AG04450 (cell line): ENCODE measurements around the gene ZNF785. TPM values are rescaled to one million over a fixed set of nuclear protein-coding genes. Genes with fewer than 3 reads are reported as not detected.
A peak's percentile ranks its signal among the peaks of the same experiment; 100 is the strongest.

Source experiments
- CTCF ChIA-PET: fragments of 300-600, 350-600 bp; formaldehyde crosslinking; extraction: SDS; loops from one replicate; lab custom pipeline; 2022; ENCODE audit warnings: antibody characterized with exemption, inconsistent platforms; lab: Charles Lee
- POLR2A ChIA-PET: fragments of 350-600 bp; formaldehyde crosslinking; extraction: SDS; loops from one replicate; lab custom pipeline; 2021; ENCODE audit warnings: antibody characterized with exemption, inconsistent platforms; lab: Yijun Ruan, JAX
- DNase-seq: peaks from one replicate; pipeline ENCODE4 v3.0.0-alpha.2; 2011; ENCODE audit warnings: low read depth, low spot score
- H3K27ac ChIP-seq: one replicate; pipeline ENCODE4 v1.5.1; 2012; ENCODE audit warnings: low read depth, low read length, control low read depth
- H3K27me3 ChIP-seq: one replicate; pipeline ENCODE4 v1.6.0; 2012; ENCODE audit warnings: low read length; ENCODE audit not compliant: control insufficient read depth, insufficient read depth
- H3K4me3 ChIP-seq: 2 replicates; pipeline ENCODE4 v1.5.1; 2011; ENCODE audit warnings: mild to moderate bottlenecking, low read depth, low read length, control low read depth
- H3K9me3 ChIP-seq: 2 replicates; pipeline ENCODE4 v1.5.1; 2012; ENCODE audit warnings: low read length; ENCODE audit not compliant: control insufficient read depth, insufficient read depth
- polyA plus RNA-seq: library from polyadenylated mRNA; depleted of rRNA; stranded (reverse); fragments of >200 nt; gene quantifications from 2 replicates; pipeline ENCODE4 v1.2.3, GENCODE V29; 2011
- TF ChIP-seq, protein P1 (sequence below): IDR thresholded peaks from 2 replicates; pipeline ENCODE4 v1.5.1; 2011; ENCODE audit warnings: low read depth, low read length, control low read depth, inconsistent platforms

ZNF785 gene
- polyA plus RNA-seq, 1 experiment: 6.6 TPM

DNA sequence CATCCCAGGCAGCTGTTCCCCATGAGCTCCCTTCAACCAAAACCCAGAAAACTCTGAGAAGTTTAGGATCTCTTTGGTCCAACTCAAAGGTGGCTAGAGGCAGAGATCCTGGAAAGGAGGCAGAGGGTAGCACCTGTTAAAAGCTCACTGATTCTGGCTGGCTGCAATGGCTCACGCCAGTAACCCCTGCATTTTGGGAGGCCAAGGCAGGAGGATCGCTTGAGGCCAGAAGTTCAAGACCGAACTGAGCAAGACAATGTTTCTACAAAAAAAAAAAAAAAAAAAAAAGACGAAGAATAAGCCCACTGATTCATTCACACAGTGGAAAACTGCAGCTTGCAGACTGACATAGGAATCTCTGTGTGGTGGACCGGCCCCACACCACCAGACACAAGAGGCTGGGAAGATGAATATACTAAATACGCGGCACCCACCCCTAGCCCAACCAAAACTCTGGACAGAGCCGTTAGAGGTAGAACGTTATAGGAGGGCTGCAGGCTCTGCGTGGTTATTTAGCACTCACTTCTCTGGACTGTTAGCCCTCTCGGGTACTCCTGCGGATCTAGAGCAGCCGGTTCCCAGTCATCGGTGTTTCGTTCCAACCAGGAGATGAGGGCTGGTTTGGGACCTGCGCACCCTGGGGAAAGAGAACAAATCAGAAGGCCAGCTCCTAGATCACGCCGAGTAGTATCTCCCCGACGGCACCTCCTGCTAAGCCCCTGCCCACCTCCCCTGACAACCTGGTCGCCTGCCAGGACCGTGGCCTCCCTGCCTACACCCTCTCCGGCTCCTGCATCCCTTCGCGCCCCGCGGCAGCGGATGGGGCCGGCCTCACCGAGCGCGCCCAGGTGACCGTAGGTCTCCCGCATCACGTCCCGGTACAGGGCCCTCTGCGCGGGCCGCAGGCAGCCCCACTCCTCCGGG is 23.8 kb upstream of the ZNF785 start:
- POLR2A ChIA-PET: interaction anchor here (0.7 to 1.2 kb wide), 3 partner anchors 51 to 179 kb away, joined by 3 to 4 read pairs (median 4); partner anchors contain the start of genes DCTPP1 and ZNF764

GRCh38 chr16:30606004-30606403 is 20.5 kb upstream of the ZNF785 start:
- POLR2A ChIA-PET: no interaction called here
- CTCF ChIA-PET: interaction anchor here (1.8 kb wide), 1 partner anchor 8 kb away, joined by 7 read pairs; no protein-coding TSS in a partner anchor
- Histone ChIP-seq H3K27me3 (no peaks in the 10 kb centered on the region), H3K27ac (no peak overlapping the region), H3K4me3 (no peak overlapping the region), H3K9me3 (no peaks in the 10 kb centered on the region; the same call in 1 of the 2 replicates)
- DNase-seq: no peak
- TF ChIP-seq, protein P1, sequence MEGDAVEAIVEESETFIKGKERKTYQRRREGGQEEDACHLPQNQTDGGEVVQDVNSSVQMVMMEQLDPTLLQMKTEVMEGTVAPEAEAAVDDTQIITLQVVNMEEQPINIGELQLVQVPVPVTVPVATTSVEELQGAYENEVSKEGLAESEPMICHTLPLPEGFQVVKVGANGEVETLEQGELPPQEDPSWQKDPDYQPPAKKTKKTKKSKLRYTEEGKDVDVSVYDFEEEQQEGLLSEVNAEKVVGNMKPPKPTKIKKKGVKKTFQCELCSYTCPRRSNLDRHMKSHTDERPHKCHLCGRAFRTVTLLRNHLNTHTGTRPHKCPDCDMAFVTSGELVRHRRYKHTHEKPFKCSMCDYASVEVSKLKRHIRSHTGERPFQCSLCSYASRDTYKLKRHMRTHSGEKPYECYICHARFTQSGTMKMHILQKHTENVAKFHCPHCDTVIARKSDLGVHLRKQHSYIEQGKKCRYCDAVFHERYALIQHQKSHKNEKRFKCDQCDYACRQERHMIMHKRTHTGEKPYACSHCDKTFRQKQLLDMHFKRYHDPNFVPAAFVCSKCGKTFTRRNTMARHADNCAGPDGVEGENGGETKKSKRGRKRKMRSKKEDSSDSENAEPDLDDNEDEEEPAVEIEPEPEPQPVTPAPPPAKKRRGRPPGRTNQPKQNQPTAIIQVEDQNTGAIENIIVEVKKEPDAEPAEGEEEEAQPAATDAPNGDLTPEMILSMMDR: no peak

More for the DNA sequence above, 23.8 kb upstream of the ZNF785 start:
- Histone ChIP-seq H3K4me3 (peak overlapping the region; percentile 78), H3K27me3 (no peaks in the 10 kb centered on the region), H3K27ac (peak overlapping the region; percentile 70), H3K9me3 (no peaks in the 10 kb centered on the region; the same call in 1 of the 2 replicates)
- DNase-seq: no peak
- TF ChIP-seq, protein P1: no peak
- CTCF ChIA-PET: interaction anchor here (1.0 to 2.8 kb wide), 6 partner anchors 9 to 200 kb away, joined by 3 to 24 read pairs (median 4); partner anchors contain the start of gene PRR14

GRCh38 chr16:30605158-30605557 is 19.7 kb upstream of the ZNF785 start:
- TF ChIP-seq, protein P1: no peak
- Histone ChIP-seq H3K4me3 (no peak overlapping the region), H3K9me3 (no peaks in the 10 kb centered on the region; the same call in 1 of the 2 replicates), H3K27ac (no peak overlapping the region), H3K27me3 (no peaks in the 10 kb centered on the region)
- ChIA-PET POLR2A (interaction anchor here (0.7 kb wide), 1 partner anchor 27 kb away, joined by 4 read pairs; no protein-coding TSS in a partner anchor), CTCF (no interaction called here)
- no peak for DNase-seq

GRCh38 chr16:30604316-30604947 is 18.9 kb upstream of the ZNF785 start:
- POLR2A ChIA-PET: no interaction called here
- Histone ChIP-seq H3K4me3 (no peak overlapping the region), H3K27me3 (no peaks in the 10 kb centered on the region), H3K27ac (no peak overlapping the region), H3K9me3 (no peaks in the 10 kb centered on the region)
- CTCF ChIA-PET: no interaction called here
- no peak for DNase-seq
- TF ChIP-seq, protein P1: no peak
